NB4 (cell line): ENCODE data around the gene CHCHD4.
"Not testable (repeated sequence)": the region's sequence is repeated elsewhere in the genome, so short reads cannot be mapped to it uniquely, and the experiment has no call there.

Source experiments
- MYC ChIP-seq: IDR thresholded peaks from 2 replicates; pipeline ENCODE4 v1.6.1; 2011; ENCODE audit warnings: low read depth, low read length
- POLR2A ChIP-seq: IDR thresholded peaks from 2 replicates; pipeline ENCODE4 v1.6.1; 2011; ENCODE audit warnings: mild to moderate bottlenecking; ENCODE audit not compliant: insufficient read length; ENCODE audit errors: extremely low read depth
- TF ChIP-seq, protein P1 (sequence below): IDR thresholded peaks from one replicate; pipeline ENCODE4 v1.5.1; 2012; ENCODE audit warnings: low read depth, low read length
- TF ChIP-seq, protein P2 (sequence below): IDR thresholded peaks from 2 replicates; pipeline ENCODE4 v1.6.1; 2011; ENCODE audit warnings: low read depth, low read length

DNA sequence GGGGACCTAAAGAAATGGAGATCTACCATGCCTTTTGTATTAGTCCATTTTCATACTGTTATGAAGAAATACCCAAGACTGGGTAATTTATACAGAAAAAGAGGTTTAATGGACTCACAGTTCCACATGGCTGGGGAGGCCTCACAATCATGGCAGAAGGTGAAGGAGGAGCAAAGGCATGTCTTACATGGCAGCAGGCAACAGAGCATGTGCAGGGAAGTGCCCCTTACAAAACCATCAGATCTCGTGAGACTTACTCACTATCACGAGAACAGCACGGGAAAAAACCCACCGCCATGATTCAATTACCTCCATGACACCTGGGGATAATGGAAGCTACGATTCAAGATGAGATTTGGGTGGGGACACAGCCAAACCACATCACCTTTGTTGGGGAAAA lies 37.2 kb downstream of the CHCHD4 start:
- not testable (repeated sequence) for TF ChIP-seq POLR2A, MYC
- TF ChIP-seq, protein P1, sequence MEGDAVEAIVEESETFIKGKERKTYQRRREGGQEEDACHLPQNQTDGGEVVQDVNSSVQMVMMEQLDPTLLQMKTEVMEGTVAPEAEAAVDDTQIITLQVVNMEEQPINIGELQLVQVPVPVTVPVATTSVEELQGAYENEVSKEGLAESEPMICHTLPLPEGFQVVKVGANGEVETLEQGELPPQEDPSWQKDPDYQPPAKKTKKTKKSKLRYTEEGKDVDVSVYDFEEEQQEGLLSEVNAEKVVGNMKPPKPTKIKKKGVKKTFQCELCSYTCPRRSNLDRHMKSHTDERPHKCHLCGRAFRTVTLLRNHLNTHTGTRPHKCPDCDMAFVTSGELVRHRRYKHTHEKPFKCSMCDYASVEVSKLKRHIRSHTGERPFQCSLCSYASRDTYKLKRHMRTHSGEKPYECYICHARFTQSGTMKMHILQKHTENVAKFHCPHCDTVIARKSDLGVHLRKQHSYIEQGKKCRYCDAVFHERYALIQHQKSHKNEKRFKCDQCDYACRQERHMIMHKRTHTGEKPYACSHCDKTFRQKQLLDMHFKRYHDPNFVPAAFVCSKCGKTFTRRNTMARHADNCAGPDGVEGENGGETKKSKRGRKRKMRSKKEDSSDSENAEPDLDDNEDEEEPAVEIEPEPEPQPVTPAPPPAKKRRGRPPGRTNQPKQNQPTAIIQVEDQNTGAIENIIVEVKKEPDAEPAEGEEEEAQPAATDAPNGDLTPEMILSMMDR, result not testable (repeated sequence)
- TF ChIP-seq, protein P2, sequence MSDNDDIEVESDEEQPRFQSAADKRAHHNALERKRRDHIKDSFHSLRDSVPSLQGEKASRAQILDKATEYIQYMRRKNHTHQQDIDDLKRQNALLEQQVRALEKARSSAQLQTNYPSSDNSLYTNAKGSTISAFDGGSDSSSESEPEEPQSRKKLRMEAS, result not testable (repeated sequence)
